ENCODE results near the gene SNRPB2.

- no peak for TF ChIP-seq CTCF (IDR thresholded peaks at IDR 0.05; ENCODE audit: extremely low read depth in 1 of 2, insufficient read depth in 1 of 2, low read depth in 1 of 2, low read length in 2 of 2)
- no peak for TF ChIP-seq POLR2A (IDR thresholded peaks at IDR 0.05; ENCODE audit: low read depth, low read length)
- TF ChIP-seq, protein P1, sequence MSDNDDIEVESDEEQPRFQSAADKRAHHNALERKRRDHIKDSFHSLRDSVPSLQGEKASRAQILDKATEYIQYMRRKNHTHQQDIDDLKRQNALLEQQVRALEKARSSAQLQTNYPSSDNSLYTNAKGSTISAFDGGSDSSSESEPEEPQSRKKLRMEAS (IDR thresholded peaks at IDR 0.05; ENCODE audit: insufficient read depth, insufficient read length), result no peak
- TF ChIP-seq POLR2AphosphoS5 (IDR thresholded peaks at IDR 0.05; ENCODE audit: insufficient read depth, low read depth, low read length), result no peak
These were observed 15.6 kb upstream of the SNRPB2 start for GRCh38 chr20:16714242-16714641.
